GM19328 (cell line): ENCODE data around the gene COA8.

Source experiments
- ATAC-seq: cut with Tn5 transposase; IDR thresholded peaks from one replicate; pipeline ENCODE4 v1.9.1; 2021; ENCODE audit warnings: mild to moderate bottlenecking, moderate library complexity; ENCODE audit not compliant: unreplicated experiment

COA8 gene

DNA sequence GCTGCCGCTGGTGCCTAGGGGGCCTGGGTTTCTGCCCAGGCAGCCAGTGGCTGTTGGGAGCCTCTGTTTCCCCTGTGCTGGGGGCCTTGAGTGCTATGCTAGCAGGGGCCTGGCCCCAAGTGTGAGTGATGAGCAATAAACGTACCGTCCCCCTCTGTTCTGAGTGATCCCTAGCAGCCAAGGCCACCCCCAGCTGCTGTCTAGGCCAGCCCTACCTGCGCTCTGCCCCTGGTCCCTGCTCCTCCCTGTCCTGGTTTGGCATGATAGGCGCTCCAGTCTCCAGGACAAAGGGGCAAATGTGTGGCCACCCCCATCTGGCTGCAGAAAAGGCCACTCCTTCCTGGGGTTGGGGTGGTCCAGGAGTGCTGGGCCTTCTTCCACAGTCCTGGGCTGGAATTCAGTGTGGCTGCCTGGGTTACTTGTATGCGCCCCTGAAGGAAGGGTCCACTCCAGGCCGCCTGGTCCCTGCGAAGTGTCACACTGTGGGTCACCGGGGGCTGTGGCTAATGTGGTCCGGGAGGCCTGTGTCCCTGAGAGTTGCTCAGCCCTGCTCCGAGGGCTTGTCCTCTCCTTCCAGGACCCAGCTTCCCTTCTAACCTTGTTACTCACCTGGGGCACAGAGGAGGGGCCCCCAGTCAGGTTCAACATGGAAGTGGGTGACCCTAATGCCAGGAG, 26.7 kb upstream of the COA8 start:
- no peak for ATAC-seq

- no peak for ATAC-seq
These were observed 26.1 kb upstream of the COA8 start for GRCh38 chr14:103536693-103537092.

- ATAC-seq: no peak
These were observed 25.4 kb upstream of the COA8 start for GRCh38 chr14:103537175-103537990.

- ATAC-seq: no peak
These were observed 24.3 kb upstream of the COA8 start for GRCh38 chr14:103538291-103539055.

DNA sequence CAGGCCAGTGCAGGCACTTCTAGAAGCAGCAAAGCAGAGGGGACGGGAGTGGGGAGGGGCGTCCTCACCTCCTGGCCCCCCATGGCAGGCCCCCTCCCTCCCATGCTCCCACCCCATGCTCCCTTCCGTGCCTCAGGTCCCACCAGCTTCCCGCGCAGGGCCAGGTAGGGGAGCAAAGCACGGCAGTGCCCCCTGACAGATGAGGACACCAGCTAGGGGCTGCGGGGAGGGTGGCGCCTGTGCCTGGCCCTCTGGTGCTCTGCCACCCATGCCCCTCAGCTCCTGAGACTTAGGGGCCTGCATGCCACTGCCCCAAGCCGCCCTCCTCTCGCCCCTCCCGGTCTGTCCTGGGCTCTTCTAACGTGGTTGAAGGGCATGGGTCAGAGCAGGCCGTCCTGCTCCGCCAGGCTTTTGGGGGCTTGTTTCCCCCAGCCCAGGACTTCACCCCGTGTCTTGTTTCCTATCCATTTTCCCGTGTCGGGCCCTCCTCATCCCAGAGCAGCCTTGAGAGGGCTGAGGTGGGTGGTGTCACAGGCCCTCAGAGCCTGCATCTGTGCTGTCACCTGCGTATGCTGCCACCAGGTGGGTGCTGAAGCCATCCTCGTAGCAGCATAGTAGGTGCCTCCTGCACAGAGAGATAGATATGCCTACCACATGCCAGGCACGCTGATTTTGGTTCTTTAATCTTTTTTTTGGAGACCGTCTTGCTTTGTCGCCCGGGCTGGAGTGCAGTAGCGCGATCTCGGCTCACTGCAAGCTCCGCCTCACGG, 23.5 kb upstream of the COA8 start:
- no peak for ATAC-seq

DNA sequence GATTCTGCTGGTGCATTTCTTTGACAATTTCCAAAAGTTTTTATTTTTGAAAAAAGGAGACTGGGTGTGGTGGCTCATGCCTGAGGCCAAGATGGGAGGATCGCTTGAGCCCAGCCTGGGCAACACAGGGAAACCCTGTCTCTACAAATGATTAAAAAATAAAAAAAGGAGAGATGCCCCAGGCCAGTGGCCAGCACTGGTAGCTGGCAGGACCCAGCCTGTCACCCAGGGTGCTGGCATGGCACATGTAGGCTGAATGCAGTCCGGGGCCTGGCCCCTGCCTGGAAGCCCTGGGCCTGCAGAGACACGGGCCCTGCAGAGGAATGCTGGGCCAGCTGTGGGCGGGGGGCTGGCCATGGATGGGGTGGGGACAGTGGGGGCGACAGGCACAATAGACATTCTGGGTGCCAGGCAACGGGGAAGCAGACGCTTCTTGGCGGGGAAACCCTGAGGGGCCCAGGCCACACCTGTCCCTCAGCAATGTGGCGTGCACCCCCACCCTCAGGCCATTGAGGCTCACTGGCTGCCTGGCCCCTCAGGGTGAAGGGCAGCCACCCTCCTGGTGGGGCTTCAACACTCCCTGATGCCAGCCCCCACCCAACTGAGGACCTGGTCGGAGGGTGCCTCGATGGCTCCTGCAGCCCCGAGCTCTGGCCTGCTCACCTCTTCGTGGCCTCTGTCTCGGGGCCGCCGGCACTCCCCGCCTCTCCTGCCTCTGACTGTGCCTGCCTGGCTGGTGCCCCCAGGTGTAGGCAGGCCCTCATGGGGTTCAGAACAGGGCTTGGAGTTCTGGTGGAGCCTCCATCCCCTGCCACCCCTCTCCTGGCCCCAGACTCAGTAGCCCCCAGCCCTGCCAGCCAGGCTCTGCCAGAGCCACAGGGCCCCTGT, 21.7 kb upstream of the COA8 start:
- no peak for ATAC-seq

- no peak for ATAC-seq
These were observed 20.8 kb upstream of the COA8 start for GRCh38 chr14:103541709-103542604.

DNA sequence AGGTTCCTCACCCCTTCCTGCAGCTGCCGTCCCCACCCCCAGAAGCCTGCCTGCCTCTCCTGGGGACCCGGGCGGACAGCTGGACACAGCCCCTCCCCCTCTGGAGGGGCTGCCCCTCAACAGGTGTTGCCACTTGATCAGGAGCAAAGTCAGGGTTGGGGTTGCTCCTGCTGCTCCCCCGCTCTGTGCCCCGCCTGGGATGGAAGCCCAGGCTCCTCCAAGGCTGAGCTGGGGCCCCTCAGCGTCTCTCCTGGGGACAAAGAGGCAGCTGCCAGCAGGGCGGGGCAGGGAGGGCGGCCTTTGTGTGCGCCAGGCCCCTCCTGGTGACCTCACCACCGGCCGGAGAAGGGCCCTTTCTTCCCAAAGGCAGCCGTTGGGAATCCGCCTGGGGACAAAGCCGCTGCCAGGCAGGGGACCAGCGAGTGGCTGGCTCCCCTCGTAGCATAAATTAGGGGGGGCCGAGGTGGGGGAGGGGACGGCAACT, 20.1 kb upstream of the COA8 start:
- ATAC-seq: no peak

GRCh38 chr14:103543140-103543539, 19.6 kb upstream of the COA8 start:
- ATAC-seq: no peak

DNA sequence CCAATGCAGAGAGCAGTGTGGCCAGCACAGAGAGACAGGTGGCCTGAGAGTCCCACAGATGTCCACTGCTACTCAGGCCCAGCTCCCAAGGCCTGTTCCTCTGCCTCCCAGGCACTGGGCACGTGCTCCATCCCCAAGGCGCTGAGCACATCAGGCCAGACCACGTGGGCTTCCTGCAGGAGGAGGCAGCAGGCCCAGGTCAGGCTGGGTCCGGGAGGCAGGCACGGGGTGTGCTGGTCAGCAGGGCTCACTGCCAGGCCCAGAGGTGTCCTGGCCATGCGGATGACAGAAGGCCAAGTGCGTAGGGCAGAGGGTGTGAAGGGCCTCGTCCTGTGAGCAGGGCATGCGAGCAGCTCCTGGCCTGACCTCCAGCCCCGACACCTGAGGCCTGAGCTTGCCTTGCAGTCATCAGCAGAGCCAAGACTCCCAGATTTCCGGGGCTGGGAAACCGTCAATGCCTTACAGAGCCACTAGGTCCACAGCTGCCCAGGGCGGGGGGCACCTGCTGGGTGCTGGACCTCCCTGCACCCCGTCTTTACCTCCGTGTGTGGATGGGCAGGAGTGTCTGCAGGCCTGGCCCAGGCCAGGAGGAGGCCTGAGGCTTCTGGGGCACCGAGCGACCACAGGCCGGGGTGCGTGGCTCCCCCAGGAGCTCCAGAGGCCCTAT, 18.9 kb upstream of the COA8 start:
- ATAC-seq: no peak

GRCh38 chr14:103544388-103545218, 18.2 kb upstream of the COA8 start:
- ATAC-seq: no peak

DNA sequence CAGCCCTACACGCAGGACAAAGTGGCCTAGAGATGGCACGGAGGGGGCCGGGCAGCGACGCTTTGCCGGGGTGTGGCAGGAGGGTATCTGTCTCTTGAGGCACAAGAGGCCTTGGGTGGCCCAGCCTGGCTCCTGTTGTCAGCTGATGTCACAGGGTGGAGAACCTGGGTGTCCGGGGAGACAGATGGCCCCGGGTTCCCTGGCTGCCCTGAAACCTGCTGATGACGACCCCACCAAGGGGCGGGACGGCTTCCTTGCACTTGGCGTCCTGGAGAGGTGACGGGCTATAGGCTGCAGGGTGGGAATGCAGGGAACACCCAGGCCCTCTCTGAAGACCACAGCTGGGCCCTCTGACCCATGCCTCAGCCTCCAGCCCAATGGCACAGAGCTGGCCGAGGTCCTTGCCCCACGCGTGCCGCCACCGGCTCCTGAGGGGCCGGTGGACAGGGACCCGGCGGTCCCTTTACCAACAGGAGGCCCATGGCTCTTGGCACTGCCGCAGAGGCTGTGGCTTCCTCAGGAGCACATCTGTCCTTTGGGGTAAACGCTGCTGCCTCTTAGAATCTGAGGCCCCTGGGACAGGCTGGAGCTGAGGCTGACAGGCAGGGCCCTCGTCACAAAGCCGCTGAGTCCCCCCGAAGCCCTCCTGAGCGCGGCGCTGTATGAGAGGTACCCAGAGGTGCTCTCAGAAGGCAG, 17.4 kb upstream of the COA8 start:
- ATAC-seq: no peak

- no peak for ATAC-seq
These were observed 16.7 kb upstream of the COA8 start for GRCh38 chr14:103545915-103546651.

GRCh38 chr14:103546652-103547454, 15.9 kb upstream of the COA8 start:
- no peak for ATAC-seq

- ATAC-seq: no peak
These were observed 15.3 kb upstream of the COA8 start for GRCh38 chr14:103547455-103547940.
